Endothelial cell of umbilical vein (primary cell): ENCODE measurements around the gene FPGS. TPM values are rescaled to one million over a fixed set of nuclear protein-coding genes. Genes with fewer than 3 reads are reported as not detected.

ENCODE experiments used
- BruUV-seq: library from RNA; stranded (reverse); fragments of 400-500 nt; replicated peaks from 2 replicates; lab custom pipeline; 2021; lab: Mats Ljungman, UMichigan
- CTCF ChIA-PET: fragments of 300-600, 350-600 bp; sonication (Branson Sonifier 250); formaldehyde crosslinking; loops from one replicate; lab custom pipeline; 2021; ENCODE audit warnings: antibody characterized with exemption, inconsistent platforms; lab: Charles Lee
- POLR2A ChIA-PET: fragments of 300-600, 350-600 bp; sonication (Branson Sonifier 250); formaldehyde crosslinking; loops from one replicate; lab custom pipeline; 2021; ENCODE audit warnings: antibody characterized with exemption, inconsistent platforms; lab: Charles Lee
- DNase-seq: peaks from one replicate; pipeline ENCODE4 v3.0.0-alpha.2; 2011; ENCODE audit warnings: low read depth, low spot score
- FAIRE-seq: peaks from 2 replicates; lab custom pipeline; 2011; peaks lifted over from hg19 to GRCh38; lab: Jason Lieb, UNC
- H2AFZ ChIP-seq: 2 replicates; pipeline ENCODE4 v1.6.0; 2012; ENCODE audit warnings: low read depth, low read length, control low read depth, inconsistent platforms
- H3K27ac ChIP-seq: 2 replicates; pipeline ENCODE4 v1.5.1; 2011; ENCODE audit warnings: low read depth, mild to moderate bottlenecking, control low read depth, low read length, moderate library complexity; ENCODE audit not compliant: insufficient read depth
- H3K27me3 ChIP-seq, 2 experiments: 2 replicates each; pipeline versions ENCODE4 v1.6.0 to v1.6.1; 2011; ENCODE audit warnings: low read length in 2 of 2, mixed read lengths in 1 of 2; ENCODE audit not compliant: control insufficient read depth in 2 of 2, insufficient read depth in 2 of 2
- H3K36me3 ChIP-seq, 2 experiments: 2 replicates in 1 of 2; 3 replicates in 1 of 2; pipeline ENCODE4 v1.5.1; 2011; ENCODE audit warnings: low read length in 2 of 2, mild to moderate bottlenecking in 1 of 2, moderate library complexity in 1 of 2; ENCODE audit not compliant: control insufficient read depth in 2 of 2, insufficient read depth in 2 of 2; ENCODE audit errors: extremely low read depth in 1 of 2
- H3K4me1 ChIP-seq: 3 replicates; pipeline ENCODE4 v1.5.1; 2011; ENCODE audit warnings: mild to moderate bottlenecking, low read length; ENCODE audit not compliant: control insufficient read depth, insufficient read depth; ENCODE audit errors: extremely low read depth
- H3K4me2 ChIP-seq: 2 replicates; pipeline ENCODE4 v1.6.1; 2011; ENCODE audit warnings: low read length, control low read depth, mixed read lengths; ENCODE audit not compliant: insufficient read depth
- H3K4me3 ChIP-seq, 3 experiments: fragments of 200-600 bp in 1 of 3; sonication (generic), shearing (Covaris generic) in 1 of 3; replicated peaks in 1 of 3; 2 replicates each; pipeline ENCODE4 v1.5.1; 2011 to 2016; ENCODE audit warnings: control low read depth in 3 of 3, low read length in 3 of 3, mild to moderate bottlenecking in 2 of 3, inconsistent platforms in 1 of 3, low read depth in 1 of 3, moderate library complexity in 1 of 3; ENCODE audit not compliant: insufficient read depth in 1 of 3
- H3K79me2 ChIP-seq: 2 replicates; pipeline ENCODE4 v1.6.0; 2012; ENCODE audit warnings: low read length, inconsistent platforms; ENCODE audit not compliant: control insufficient read depth, insufficient read depth
- H3K9ac ChIP-seq: replicated peaks from 2 replicates; pipeline ENCODE3; 2011; ENCODE audit warnings: low read length, control low read depth; ENCODE audit not compliant: insufficient read depth; ENCODE audit errors: extremely low read depth
- H3K9me1 ChIP-seq: replicated peaks from 3 replicates; pipeline ENCODE4 v1.6.0; 2011; ENCODE audit warnings: mild to moderate bottlenecking, low read length; ENCODE audit not compliant: control insufficient read depth, insufficient read depth; ENCODE audit errors: extremely low read depth
- H3K9me3 ChIP-seq: replicated peaks from 2 replicates; pipeline ENCODE4 v1.5.1; 2012; ENCODE audit warnings: low read length, inconsistent platforms; ENCODE audit not compliant: control insufficient read depth, insufficient read depth
- H4K20me1 ChIP-seq: replicated peaks from 2 replicates; pipeline ENCODE3; 2011; ENCODE audit warnings: mild to moderate bottlenecking, low read length; ENCODE audit not compliant: control insufficient read depth, insufficient read depth; ENCODE audit errors: extremely low read depth
- CTCF ChIP-seq, 2 donors: IDR thresholded peaks; 1 replicate in 1 of 2; 2 replicates in 1 of 2; pipeline ENCODE4 v1.5.1; 2011; ENCODE audit warnings: low read length in 2 of 2, mild to moderate bottlenecking in 2 of 2, moderate library complexity in 2 of 2, control low read depth in 1 of 2, inconsistent platforms in 1 of 2, low read depth in 1 of 2; ENCODE audit not compliant: insufficient read depth in 1 of 2; ENCODE audit errors: extremely low read depth in 1 of 2
- EZH2 ChIP-seq: IDR thresholded peaks from 2 replicates; pipeline ENCODE4 v1.6.1; 2012; ENCODE audit warnings: borderline replicate concordance, low read depth, mild to moderate bottlenecking, moderate library complexity, low read length, inconsistent platforms; ENCODE audit not compliant: severe bottlenecking
- FOS ChIP-seq: IDR thresholded peaks from 2 replicates; pipeline ENCODE4 v1.6.1; 2011; ENCODE audit warnings: mild to moderate bottlenecking, low read length, moderate library complexity, borderline replicate concordance; ENCODE audit not compliant: insufficient read depth
- GATA2 ChIP-seq: IDR thresholded peaks from 2 replicates; pipeline ENCODE4 v1.7.0; 2011; ENCODE audit warnings: low read depth, mild to moderate bottlenecking, moderate library complexity, mixed read lengths, low read length; ENCODE audit not compliant: insufficient read length, insufficient read depth
- JUN ChIP-seq: IDR thresholded peaks from 2 replicates; pipeline ENCODE4 v1.6.1; 2011; ENCODE audit warnings: borderline replicate concordance, low read depth; ENCODE audit not compliant: insufficient read length, insufficient read depth
- MYC ChIP-seq: IDR thresholded peaks from one replicate; pipeline ENCODE4 v1.6.1; 2011; ENCODE audit warnings: mild to moderate bottlenecking, low read depth, low read length
- POLR2A ChIP-seq: IDR thresholded peaks from 2 replicates; pipeline ENCODE4 v1.6.1; 2012; ENCODE audit warnings: low read depth, mild to moderate bottlenecking, control low read depth, low read length
- POLR2AphosphoS5 ChIP-seq: IDR thresholded peaks from 2 replicates; pipeline ENCODE4 v1.6.1; 2012; ENCODE audit warnings: low read depth, mild to moderate bottlenecking, control low read depth, low read length, moderate library complexity; ENCODE audit not compliant: insufficient read depth
- dilution Hi-C: fragments of 300-500 bp; cut with MboI; formaldehyde crosslinking; loops from one replicate; pipeline ENCODE4 v1.15.0; 2019; ENCODE audit warnings: low sequenced_read_pairs; ENCODE audit not compliant: extremely low pct_ligation_motif_present
- intact Hi-C: fragments of 100-400 bp; cut with micrococcal nuclease; formaldehyde crosslinking; loops from one replicate; pipeline ENCODE4 v1.10.0; 2022
- polyA plus RNA-seq, 4 experiments: library from polyadenylated mRNA; depleted of rRNA in 3 of 4; stranded (reverse) in 3 of 4; unstranded in 1 of 4; fragments of >200 nt; gene quantifications; 2 replicates each; pipeline versions ENCODE4 v1.2.1 to v1.2.3, GENCODE V29; 2011 to 2012; ENCODE audit warnings: missing spikeins in 1 of 4
- total RNA-seq: library from RNA; stranded (reverse); gene quantifications from 2 replicates; pipeline ENCODE4 v1.2.3, GENCODE V29; 2021
- TF ChIP-seq, protein P1 (sequence below): IDR thresholded peaks from 2 replicates; pipeline ENCODE4 v1.6.1; 2011; ENCODE audit not compliant: insufficient read depth, insufficient read length

FPGS gene
- total and polyA plus RNA-seq, 2 donors (not counting 3 experiments of a cell fraction or from before 2014, with no cell fraction given): 77.7 to 90.2 TPM

- Histone ChIP-seq H3K4me3 (peak overlapping the region in 1 of 3 experiments; percentile 89), H3K4me1 (peaks cover 44% of the 10 kb centered on the region), H2AFZ (peak overlapping the region; percentile 76), H4K20me1 (no peaks in the 10 kb centered on the region), H3K9me1 (no peaks in the 10 kb centered on the region), H3K4me2 (peak overlapping the region; percentile 27), H3K79me2 (peaks cover 44% of the 10 kb centered on the region), H3K27me3 (no peaks in the 10 kb centered on the region), H3K27ac (peak overlapping the region; percentile 69), H3K9ac (peak overlapping the region; percentile 59), H3K36me3 (peaks cover 30 to 31% of the 10 kb centered on the region in 2 experiments), H3K9me3 (no peaks in the 10 kb centered on the region)
- ChIA-PET CTCF (interaction anchor here (0.6 to 8.8 kb wide), 15 partner anchors 18 to 177 kb away, joined by 3 to 167 read pairs (median 4); partner anchors contain the start of genes ENG, FPGS and TOR2A), POLR2A (interaction anchor here (1.1 to 2.2 kb wide), 4 partner anchors 14 to 50 kb away, joined by 4 to 13 read pairs (median 6); partner anchors contain the start of gene TOR2A)
- dilution Hi-C loops (no loop called here), intact Hi-C loops (loop anchor here (1.0 to 5.0 kb wide), 7 partner anchors 21 to 268 kb away; partner anchors contain the start of genes STXBP1 and TOR2A)
- DNase-seq (peak; percentile 89), FAIRE-seq (peak; percentile 76)
- TF ChIP-seq MYC (no peak), JUN (no peak), POLR2A (peak; percentile 24), CTCF (IDR thresholded peaks at IDR 0.05; ENCODE audit: extremely low read depth in 1 of 2, insufficient read depth in 1 of 2, low read depth in 1 of 2, low read length in 2 of 2) (peak; percentile 64 to 88), FOS (no peak), POLR2AphosphoS5 (peak; percentile 34), GATA2 (no peak), EZH2 (no peak)
- TF ChIP-seq, protein P1, sequence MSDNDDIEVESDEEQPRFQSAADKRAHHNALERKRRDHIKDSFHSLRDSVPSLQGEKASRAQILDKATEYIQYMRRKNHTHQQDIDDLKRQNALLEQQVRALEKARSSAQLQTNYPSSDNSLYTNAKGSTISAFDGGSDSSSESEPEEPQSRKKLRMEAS: no peak
- BruUV-seq: no TSS peak
Measured at GRCh38 chr9:127785023-127785932, 17.4 kb upstream of the FPGS start.
